ENCODE results near the gene SETD1A. TPM values are rescaled to one million over a fixed set of nuclear protein-coding genes. Genes with fewer than 3 reads are reported as not detected.

SETD1A gene
- total and polyA plus RNA-seq, 9 of the 15 experiments (the other 6 are each of a cell fraction or from before 2014, with no cell fraction given) = 0.08 to 36.0 (median 4.2) TPM

GRCh38 chr16:31032736-31033708, 75.5 kb downstream of the SETD1A start, which contains the start of gene STX4 (continued):
- TF ChIP-seq ELF4 (CRISPR knock-in tag; IDR thresholded peaks at IDR 0.05) = no peak
- no peak for TF ChIP-seq IRF2 (CRISPR knock-in tag; IDR thresholded peaks at IDR 0.05)
- peak; percentile 87 for TF ChIP-seq ETV1 (tag; conservative IDR thresholded peaks at IDR 0.05; ENCODE audit: low read depth)
- TF ChIP-seq, protein P1, sequence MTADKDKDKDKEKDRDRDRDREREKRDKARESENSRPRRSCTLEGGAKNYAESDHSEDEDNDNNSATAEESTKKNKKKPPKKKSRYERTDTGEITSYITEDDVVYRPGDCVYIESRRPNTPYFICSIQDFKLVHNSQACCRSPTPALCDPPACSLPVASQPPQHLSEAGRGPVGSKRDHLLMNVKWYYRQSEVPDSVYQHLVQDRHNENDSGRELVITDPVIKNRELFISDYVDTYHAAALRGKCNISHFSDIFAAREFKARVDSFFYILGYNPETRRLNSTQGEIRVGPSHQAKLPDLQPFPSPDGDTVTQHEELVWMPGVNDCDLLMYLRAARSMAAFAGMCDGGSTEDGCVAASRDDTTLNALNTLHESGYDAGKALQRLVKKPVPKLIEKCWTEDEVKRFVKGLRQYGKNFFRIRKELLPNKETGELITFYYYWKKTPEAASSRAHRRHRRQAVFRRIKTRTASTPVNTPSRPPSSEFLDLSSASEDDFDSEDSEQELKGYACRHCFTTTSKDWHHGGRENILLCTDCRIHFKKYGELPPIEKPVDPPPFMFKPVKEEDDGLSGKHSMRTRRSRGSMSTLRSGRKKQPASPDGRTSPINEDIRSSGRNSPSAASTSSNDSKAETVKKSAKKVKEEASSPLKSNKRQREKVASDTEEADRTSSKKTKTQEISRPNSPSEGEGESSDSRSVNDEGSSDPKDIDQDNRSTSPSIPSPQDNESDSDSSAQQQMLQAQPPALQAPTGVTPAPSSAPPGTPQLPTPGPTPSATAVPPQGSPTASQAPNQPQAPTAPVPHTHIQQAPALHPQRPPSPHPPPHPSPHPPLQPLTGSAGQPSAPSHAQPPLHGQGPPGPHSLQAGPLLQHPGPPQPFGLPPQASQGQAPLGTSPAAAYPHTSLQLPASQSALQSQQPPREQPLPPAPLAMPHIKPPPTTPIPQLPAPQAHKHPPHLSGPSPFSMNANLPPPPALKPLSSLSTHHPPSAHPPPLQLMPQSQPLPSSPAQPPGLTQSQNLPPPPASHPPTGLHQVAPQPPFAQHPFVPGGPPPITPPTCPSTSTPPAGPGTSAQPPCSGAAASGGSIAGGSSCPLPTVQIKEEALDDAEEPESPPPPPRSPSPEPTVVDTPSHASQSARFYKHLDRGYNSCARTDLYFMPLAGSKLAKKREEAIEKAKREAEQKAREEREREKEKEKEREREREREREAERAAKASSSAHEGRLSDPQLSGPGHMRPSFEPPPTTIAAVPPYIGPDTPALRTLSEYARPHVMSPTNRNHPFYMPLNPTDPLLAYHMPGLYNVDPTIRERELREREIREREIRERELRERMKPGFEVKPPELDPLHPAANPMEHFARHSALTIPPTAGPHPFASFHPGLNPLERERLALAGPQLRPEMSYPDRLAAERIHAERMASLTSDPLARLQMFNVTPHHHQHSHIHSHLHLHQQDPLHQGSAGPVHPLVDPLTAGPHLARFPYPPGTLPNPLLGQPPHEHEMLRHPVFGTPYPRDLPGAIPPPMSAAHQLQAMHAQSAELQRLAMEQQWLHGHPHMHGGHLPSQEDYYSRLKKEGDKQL (CRISPR knock-in tag; IDR thresholded peaks at IDR 0.05; ENCODE audit: borderline replicate concordance) = no peak
- no peak for TF ChIP-seq ZNF274 (IDR thresholded peaks at IDR 0.05; ENCODE audit: borderline replicate concordance, low read depth, low read length)
- peak; percentile 68 for TF ChIP-seq POLR2A (conservative IDR thresholded peaks at IDR 0.05)
- TF ChIP-seq TEAD4 (IDR thresholded peaks at IDR 0.05; ENCODE audit: low read length) = peak; percentile 57
- no peak for TF ChIP-seq TEAD4 (CRISPR knock-in tag; IDR thresholded peaks at IDR 0.05; ENCODE audit: borderline replicate concordance)
- TF ChIP-seq ESRRA (IDR thresholded peaks at IDR 0.05; ENCODE audit: borderline replicate concordance, low read depth) = peak; percentile 90
- TF ChIP-seq, protein P2, sequence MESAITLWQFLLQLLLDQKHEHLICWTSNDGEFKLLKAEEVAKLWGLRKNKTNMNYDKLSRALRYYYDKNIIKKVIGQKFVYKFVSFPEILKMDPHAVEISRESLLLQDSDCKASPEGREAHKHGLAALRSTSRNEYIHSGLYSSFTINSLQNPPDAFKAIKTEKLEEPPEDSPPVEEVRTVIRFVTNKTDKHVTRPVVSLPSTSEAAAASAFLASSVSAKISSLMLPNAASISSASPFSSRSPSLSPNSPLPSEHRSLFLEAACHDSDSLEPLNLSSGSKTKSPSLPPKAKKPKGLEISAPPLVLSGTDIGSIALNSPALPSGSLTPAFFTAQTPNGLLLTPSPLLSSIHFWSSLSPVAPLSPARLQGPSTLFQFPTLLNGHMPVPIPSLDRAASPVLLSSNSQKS (CRISPR knock-in tag; IDR thresholded peaks at IDR 0.05) = no peak
- TF ChIP-seq EGR1 (conservative IDR thresholded peaks at IDR 0.05) = peak; percentile 99
- TF ChIP-seq DMBX1 (CRISPR knock-in tag; IDR thresholded peaks at IDR 0.05; ENCODE audit: borderline replicate concordance) = peak; percentile 71; the same call in 1 of the 2 replicates
- peak; percentile 99 for TF ChIP-seq TARDBP (IDR thresholded peaks at IDR 0.05)
- peak; percentile 84 for TF ChIP-seq KHSRP (IDR thresholded peaks at IDR 0.05)
- TF ChIP-seq ZBTB8A (IDR thresholded peaks at IDR 0.05; ENCODE audit: partially characterized antibody) = no peak
- TF ChIP-seq PHB (CRISPR knock-in tag; IDR thresholded peaks at IDR 0.05) = no peak
- no peak for TF ChIP-seq BRF1 (IDR thresholded peaks at IDR 0.05; ENCODE audit: borderline replicate concordance, extremely low read depth, insufficient read length)
- TF ChIP-seq RBM34 (IDR thresholded peaks at IDR 0.05; ENCODE audit: borderline replicate concordance, insufficient read depth, low read length) = no peak
- TF ChIP-seq, protein P3, sequence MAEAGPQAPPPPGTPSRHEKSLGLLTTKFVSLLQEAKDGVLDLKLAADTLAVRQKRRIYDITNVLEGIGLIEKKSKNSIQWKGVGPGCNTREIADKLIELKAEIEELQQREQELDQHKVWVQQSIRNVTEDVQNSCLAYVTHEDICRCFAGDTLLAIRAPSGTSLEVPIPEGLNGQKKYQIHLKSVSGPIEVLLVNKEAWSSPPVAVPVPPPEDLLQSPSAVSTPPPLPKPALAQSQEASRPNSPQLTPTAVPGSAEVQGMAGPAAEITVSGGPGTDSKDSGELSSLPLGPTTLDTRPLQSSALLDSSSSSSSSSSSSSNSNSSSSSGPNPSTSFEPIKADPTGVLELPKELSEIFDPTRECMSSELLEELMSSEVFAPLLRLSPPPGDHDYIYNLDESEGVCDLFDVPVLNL (CRISPR knock-in tag; IDR thresholded peaks at IDR 0.05; ENCODE audit: low read depth) = no peak
- TF ChIP-seq, protein P4, sequence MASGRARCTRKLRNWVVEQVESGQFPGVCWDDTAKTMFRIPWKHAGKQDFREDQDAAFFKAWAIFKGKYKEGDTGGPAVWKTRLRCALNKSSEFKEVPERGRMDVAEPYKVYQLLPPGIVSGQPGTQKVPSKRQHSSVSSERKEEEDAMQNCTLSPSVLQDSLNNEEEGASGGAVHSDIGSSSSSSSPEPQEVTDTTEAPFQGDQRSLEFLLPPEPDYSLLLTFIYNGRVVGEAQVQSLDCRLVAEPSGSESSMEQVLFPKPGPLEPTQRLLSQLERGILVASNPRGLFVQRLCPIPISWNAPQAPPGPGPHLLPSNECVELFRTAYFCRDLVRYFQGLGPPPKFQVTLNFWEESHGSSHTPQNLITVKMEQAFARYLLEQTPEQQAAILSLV (tag; IDR thresholded peaks at IDR 0.05) = no peak
